ENCODE results near the gene GPR155. TPM values are rescaled to one million over a fixed set of nuclear protein-coding genes. Genes with fewer than 3 reads are reported as not detected.
"Not testable (repeated sequence)": the region's sequence is repeated elsewhere in the genome, so short reads cannot be mapped to it uniquely, and the experiment has no call there.

Gene GPR155
- total RNA-seq, 4 donors from 2014 or later, result 28.8 to 43.2 (median 39.1) TPM

DNA sequence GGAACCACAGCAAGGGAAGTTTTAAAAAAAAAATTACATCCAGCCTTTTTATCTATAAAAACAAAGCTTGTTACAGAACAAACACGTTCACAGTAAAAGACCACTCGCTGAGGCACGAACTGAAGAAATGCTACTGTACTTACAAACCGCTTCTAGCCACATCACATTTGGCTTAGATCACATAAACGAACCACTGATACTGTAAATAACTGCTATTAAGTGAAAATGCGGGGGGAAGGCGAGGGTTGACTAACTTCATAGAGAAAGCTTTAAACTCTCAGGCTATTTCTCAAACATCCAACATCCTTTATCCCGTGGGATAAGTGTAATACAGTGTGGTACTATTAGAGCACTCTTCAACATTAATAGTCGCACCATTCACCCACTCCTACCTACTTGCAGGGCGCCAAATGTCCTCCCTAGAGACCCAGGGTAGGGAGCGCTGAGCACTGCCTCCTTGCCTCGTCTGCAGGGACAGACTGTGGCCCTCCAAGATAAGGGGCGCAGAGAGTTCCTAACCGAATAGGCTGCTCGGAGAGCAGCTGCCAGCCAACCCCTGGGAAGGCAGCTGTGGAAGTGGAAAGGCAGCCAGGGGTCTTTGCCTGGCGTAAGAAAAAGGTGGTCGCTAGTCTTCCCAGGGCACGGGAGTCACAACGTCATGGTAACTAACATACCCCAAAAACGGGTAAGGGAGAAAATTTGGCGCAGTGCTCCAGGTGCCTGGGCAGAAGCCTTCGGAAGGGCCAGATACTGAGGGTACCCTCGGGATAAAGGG, 854 bp downstream of the GPR155 start:
- Histone ChIP-seq H3K9me3 (no peaks in the 10 kb centered on the region), H3K4me3 (peak overlapping the region; percentile 91 to 97 (median 96)), H3K36me3 (peaks cover 0 to 12% (median 6%) of the 10 kb centered on the region in 4 donors), H3K27me3 (no peaks in the 10 kb centered on the region), H3K27ac (replicated peaks in 1 of 4) (peak overlapping the region; percentile 92 to 98 (median 94)), H3K4me1 (peaks cover 4 to 25% (median 17%) of the 10 kb centered on the region in 4 donors)
- 6% methylated on average over 22 of the region's 23 CpGs for WGBS
- no peak for DNase-seq (ENCODE audit: extremely low spot score)
- intact Hi-C loops (cut with DNase I), result no loop called here
- TF ChIP-seq POLR2AphosphoS5 (IDR thresholded peaks at IDR 0.05), result no peak

DNA sequence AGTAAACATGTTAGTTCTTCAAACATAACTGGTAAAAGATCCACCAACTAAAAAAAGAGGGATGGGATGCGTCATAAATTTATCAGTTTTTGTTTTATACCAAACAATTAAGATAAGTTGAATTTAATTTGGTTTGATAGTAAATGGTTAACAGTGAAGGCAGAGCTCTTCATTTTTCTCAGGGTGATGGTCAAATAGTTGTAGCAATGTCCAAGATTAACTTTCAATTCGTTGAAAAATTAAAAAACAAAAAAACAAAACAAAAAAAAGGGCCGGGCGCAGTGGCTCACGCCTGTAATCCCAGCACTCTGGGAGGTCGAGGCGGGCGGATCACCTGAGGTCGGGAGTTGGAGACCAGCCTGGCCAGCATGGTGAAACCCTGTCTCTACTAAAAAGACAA, 1.8 kb downstream of the GPR155 start:
- peaks cover 0 to 12% (median 10%) of the 10 kb centered on the region in 4 donors for H3K36me3 ChIP-seq
- intact Hi-C loops (cut with DNase I); H3K9me3 ChIP-seq; DNase-seq (ENCODE audit: extremely low spot score); H3K27me3 ChIP-seq: not testable (repeated sequence)
- peak overlapping the region; percentile 91 to 97 (median 96) for H3K4me3 ChIP-seq
- H3K4me1 ChIP-seq, result peaks cover 4 to 25% (median 17%) of the 10 kb centered on the region in 4 donors
- peak overlapping the region; percentile 92 to 98 (median 94) for H3K27ac ChIP-seq (replicated peaks in 1 of 4)
- WGBS, result 38% methylated on average over 9 of the region's 9 CpGs

DNA sequence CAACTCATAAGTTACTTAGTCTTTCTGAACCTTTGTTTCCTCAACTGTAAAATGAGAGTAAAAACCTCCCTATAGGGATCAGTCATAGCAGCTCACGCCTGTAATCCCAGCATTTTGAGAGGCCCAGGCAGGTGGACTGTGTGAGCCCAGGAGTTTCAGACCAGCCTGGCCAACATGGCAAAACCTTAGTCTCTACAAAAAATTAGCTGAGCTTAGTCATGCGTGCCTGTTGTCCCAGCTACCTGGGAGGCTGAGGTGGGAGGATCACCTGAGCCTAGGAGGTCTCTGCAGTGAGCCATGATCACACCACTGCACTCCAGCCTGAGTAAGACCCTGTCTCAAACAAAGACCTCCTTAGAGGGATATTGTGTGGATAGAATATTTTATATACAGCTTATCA, 2.3 kb downstream of the GPR155 start:
- Histone ChIP-seq H3K9me3 (no peaks in the 10 kb centered on the region), H3K27me3 (no peaks in the 10 kb centered on the region), H3K4me3 (peak overlapping the region; percentile 91 to 97 (median 96)), H3K36me3 (peaks cover 0 to 12% (median 10%) of the 10 kb centered on the region in 4 donors), H3K27ac (replicated peaks in 1 of 4) (peak overlapping the region; percentile 92 to 98 (median 94)), H3K4me1 (peaks cover 4 to 25% (median 17%) of the 10 kb centered on the region in 4 donors)
- no peak for TF ChIP-seq POLR2A (IDR thresholded peaks at IDR 0.05; ENCODE audit: low read depth)
- TF ChIP-seq, protein P1, sequence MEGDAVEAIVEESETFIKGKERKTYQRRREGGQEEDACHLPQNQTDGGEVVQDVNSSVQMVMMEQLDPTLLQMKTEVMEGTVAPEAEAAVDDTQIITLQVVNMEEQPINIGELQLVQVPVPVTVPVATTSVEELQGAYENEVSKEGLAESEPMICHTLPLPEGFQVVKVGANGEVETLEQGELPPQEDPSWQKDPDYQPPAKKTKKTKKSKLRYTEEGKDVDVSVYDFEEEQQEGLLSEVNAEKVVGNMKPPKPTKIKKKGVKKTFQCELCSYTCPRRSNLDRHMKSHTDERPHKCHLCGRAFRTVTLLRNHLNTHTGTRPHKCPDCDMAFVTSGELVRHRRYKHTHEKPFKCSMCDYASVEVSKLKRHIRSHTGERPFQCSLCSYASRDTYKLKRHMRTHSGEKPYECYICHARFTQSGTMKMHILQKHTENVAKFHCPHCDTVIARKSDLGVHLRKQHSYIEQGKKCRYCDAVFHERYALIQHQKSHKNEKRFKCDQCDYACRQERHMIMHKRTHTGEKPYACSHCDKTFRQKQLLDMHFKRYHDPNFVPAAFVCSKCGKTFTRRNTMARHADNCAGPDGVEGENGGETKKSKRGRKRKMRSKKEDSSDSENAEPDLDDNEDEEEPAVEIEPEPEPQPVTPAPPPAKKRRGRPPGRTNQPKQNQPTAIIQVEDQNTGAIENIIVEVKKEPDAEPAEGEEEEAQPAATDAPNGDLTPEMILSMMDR (IDR thresholded peaks at IDR 0.05), result no peak
- TF ChIP-seq POLR2AphosphoS5 (IDR thresholded peaks at IDR 0.05), result no peak
- no peak for TF ChIP-seq EP300 (IDR thresholded peaks at IDR 0.05)
- intact Hi-C loops (cut with DNase I), result no loop called here
- WGBS, result 56% methylated on average over 2 of the region's 2 CpGs
- DNase-seq (ENCODE audit: extremely low spot score), result no peak

DNA sequence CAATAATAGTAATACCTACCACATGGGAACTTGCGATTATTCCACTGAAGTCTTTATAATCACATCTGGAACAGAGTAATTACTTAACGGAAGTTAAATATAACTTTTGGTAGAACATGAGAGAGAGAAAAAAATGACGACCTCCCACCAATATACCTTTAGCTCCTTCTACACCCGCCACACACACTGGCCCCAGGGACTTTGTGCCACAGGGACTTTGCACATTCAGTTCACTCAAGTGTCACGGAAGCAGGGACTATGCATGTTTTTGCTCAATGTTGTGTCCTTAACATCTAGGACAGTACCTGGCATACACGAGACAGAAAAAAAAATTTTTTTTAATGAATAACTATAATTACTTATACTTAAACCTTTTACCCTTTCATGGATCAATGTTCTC, 4.0 kb downstream of the GPR155 start:
- peaks cover 0 to 24% (median 14%) of the 10 kb centered on the region in 4 donors for H3K36me3 ChIP-seq
- H3K27me3 ChIP-seq, result no peaks in the 10 kb centered on the region
- no peak for DNase-seq (ENCODE audit: extremely low spot score)
- no peak overlapping the region for H3K27ac ChIP-seq (replicated peaks in 1 of 4)
- H3K9me3 ChIP-seq, result no peaks in the 10 kb centered on the region
- intact Hi-C loops (cut with DNase I), result no loop called here
- H3K4me1 ChIP-seq, result peaks cover 4 to 24% (median 17%) of the 10 kb centered on the region in 4 donors
- H3K4me3 ChIP-seq, result no peak overlapping the region
- WGBS, result 94% methylated on average over 6 of the region's 6 CpGs
- TF ChIP-seq POLR2AphosphoS5 (IDR thresholded peaks at IDR 0.05), result no peak
- TF ChIP-seq, protein P1 (IDR thresholded peaks at IDR 0.05), result no peak
- TF ChIP-seq POLR2A (IDR thresholded peaks at IDR 0.05; ENCODE audit: low read depth), result no peak
- TF ChIP-seq EP300 (IDR thresholded peaks at IDR 0.05), result no peak

- no peaks in the 10 kb centered on the region for H3K27me3 ChIP-seq
- no peak for DNase-seq (ENCODE audit: extremely low spot score)
- peaks cover 0 to 24% (median 14%) of the 10 kb centered on the region in 4 donors for H3K36me3 ChIP-seq
- no peaks in the 10 kb centered on the region for H3K4me1 ChIP-seq
- TF ChIP-seq, protein P1 (IDR thresholded peaks at IDR 0.05), result no peak
- no peak for TF ChIP-seq EP300 (IDR thresholded peaks at IDR 0.05)
- intact Hi-C loops (cut with DNase I), result loop anchor here (5.0 kb wide), 1 partner anchor 205 kb away; no protein-coding TSS in a partner anchor
- no peaks in the 10 kb centered on the region for H3K9me3 ChIP-seq
- no peak overlapping the region for H3K27ac ChIP-seq (replicated peaks in 1 of 4)
- no peak overlapping the region for H3K4me3 ChIP-seq
- WGBS, result 77% methylated on average over 1 of the region's 1 CpG
Measured at GRCh38 chr2:174477759-174478158, 9.1 kb downstream of the GPR155 start.
